ENCODE measurements around the gene RASGRF2.

The RASGRF2 gene

DNA sequence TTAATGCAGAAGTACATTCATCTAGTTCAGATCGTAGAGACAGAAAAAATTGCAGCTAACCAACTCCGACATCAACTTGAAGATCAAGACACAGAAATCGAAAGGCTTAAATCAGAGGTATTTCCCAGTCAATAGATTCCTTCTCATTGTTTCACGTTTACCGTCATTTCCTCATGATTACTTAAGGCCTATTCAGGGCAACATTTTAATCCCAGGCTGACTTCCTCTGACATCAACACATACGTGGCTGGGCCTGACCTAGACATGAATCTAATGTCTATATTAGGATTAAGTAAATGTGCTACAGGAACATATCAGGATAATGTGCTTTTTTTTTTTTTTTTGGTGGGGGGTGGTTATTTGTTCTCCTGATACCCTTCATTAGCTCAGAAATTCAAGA lies 107.9 kb downstream of the RASGRF2 start:
- H3K9me3 ChIP-seq = no peaks in the 10 kb centered on the region
- H3K36me3 ChIP-seq = no peaks in the 10 kb centered on the region
- H3K4me2 ChIP-seq = no peak overlapping the region
- no peak for TF ChIP-seq Cebpa-rat (IDR thresholded peaks at IDR 0.05)
- H3K27ac ChIP-seq = no peak overlapping the region
- no peak overlapping the region for H3K9ac ChIP-seq
- no peaks in the 10 kb centered on the region for H4K20me1 ChIP-seq
- H3K4me3 ChIP-seq = no peak overlapping the region
- H3K4me1 ChIP-seq = no peaks in the 10 kb centered on the region
- H3K27me3 ChIP-seq = no peaks in the 10 kb centered on the region

DNA sequence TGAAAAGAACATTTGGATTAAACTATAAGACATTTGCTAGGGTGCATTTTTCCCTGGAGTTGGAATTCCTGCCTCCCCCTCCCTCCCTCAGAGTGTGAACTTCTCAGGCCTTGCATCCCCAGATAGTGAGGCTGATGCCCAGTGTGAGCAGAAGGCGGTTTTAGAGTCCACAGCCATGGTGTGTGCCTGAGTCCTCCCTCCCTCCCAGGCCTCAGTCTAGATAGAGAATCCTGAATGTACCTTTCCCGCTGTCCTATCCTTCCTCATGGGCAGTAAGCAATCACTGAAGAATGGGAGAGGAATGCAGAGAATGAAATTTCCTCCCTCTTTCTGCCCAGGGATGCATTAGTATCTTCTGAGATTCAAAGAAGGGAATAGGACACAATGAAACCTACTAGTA lies 108.5 kb downstream of the RASGRF2 start:
- H4K20me1 ChIP-seq = no peaks in the 10 kb centered on the region
- H3K36me3 ChIP-seq = no peaks in the 10 kb centered on the region
- no peak overlapping the region for H3K4me2 ChIP-seq
- H3K27ac ChIP-seq = no peak overlapping the region
- H3K4me1 ChIP-seq = no peaks in the 10 kb centered on the region
- no peak for TF ChIP-seq Cebpa-rat (IDR thresholded peaks at IDR 0.05)
- no peak overlapping the region for H3K9ac ChIP-seq
- H3K27me3 ChIP-seq = no peaks in the 10 kb centered on the region
- H3K9me3 ChIP-seq = no peaks in the 10 kb centered on the region
- H3K4me3 ChIP-seq = no peak overlapping the region

DNA sequence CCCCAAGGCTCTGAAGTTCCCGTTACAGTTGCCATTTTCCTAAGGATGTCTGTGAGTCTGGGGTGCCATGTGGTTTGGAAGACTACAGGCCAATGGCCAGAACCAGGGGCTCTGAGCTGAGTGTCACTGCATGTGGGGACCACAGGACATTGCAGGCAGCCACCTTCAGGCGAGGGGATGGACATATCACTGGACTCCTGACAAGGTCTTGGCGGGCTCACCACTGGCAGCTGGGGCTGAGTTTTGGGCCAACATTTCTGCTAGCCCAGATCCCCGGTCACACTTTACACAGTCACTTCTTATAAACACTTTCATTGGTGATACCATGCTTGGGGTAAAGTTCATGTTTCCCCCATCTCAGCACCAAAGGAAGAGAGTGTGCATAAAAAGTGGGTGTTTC lies 109.8 kb downstream of the RASGRF2 start:
- H3K36me3 ChIP-seq = no peaks in the 10 kb centered on the region
- no peaks in the 10 kb centered on the region for H3K4me1 ChIP-seq
- no peak overlapping the region for H3K4me3 ChIP-seq
- no peak overlapping the region for H3K4me2 ChIP-seq
- no peaks in the 10 kb centered on the region for H3K27me3 ChIP-seq
- no peaks in the 10 kb centered on the region for H4K20me1 ChIP-seq
- H3K9me3 ChIP-seq = no peaks in the 10 kb centered on the region
- TF ChIP-seq Cebpa-rat (IDR thresholded peaks at IDR 0.05) = no peak
- H3K9ac ChIP-seq = no peak overlapping the region
- H3K27ac ChIP-seq = no peak overlapping the region

DNA sequence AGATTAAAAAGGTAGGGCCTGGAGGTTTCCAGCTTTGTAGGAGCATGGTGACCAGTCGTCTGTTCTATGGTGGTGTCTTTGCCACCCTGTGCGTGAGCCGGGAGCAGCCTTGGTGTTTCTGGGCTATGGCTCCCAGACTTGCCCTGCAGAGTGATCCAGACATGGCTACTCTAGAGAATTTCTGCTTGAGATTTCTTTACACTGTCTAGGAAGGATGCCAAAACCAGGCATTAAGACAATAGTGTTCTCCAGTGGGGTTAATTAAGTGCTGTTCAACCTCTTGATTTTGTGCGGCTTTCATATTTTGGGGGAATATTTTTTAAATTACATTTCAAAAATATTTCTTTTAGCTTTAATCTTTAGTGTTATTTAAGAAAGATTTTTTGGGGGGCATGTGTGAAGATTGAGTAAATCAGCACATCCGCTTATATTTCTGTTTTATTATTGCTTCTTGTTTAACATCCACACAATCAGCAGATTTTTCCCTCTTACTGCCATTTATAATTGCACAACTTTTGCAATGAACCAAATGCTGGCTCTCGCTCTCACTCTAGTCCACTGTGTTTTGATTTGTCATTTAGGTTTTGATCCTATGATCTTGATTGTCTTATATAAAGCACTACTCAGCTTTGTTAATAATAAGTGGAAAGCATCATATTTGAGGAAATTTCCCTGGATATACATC lies 110.5 kb downstream of the RASGRF2 start:
- H3K9me3 ChIP-seq = no peaks in the 10 kb centered on the region
- H3K27ac ChIP-seq = no peak overlapping the region
- no peaks in the 10 kb centered on the region for H4K20me1 ChIP-seq
- no peak overlapping the region for H3K9ac ChIP-seq
- no peaks in the 10 kb centered on the region for H3K4me1 ChIP-seq
- H3K4me3 ChIP-seq = no peak overlapping the region
- H3K36me3 ChIP-seq = no peaks in the 10 kb centered on the region
- no peaks in the 10 kb centered on the region for H3K27me3 ChIP-seq
- H3K4me2 ChIP-seq = no peak overlapping the region
- TF ChIP-seq Cebpa-rat (IDR thresholded peaks at IDR 0.05) = no peak

DNA sequence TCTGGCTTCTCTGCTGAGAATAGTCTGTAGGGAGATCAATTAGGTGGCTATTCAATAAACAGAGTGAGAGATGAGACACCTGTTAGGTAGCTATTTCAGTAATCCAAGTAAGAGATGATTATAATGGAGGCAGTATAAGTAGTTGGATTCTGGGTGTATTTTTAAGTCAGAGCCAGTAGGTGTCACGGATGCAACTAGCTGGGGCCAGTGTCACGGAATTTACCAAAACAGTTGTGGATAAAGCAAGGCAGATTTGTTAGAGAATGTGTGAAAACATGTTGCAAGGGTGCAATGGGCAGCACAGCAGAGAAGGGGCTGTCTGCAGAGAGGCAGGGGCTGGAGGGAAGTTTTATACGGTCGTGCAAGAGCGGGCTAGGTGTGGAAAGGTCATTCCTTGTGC lies 114.9 kb downstream of the RASGRF2 start:
- no peaks in the 10 kb centered on the region for H4K20me1 ChIP-seq
- no peaks in the 10 kb centered on the region for H3K4me1 ChIP-seq
- no peak overlapping the region for H3K27ac ChIP-seq
- TF ChIP-seq Cebpa-rat (IDR thresholded peaks at IDR 0.05) = no peak
- H3K27me3 ChIP-seq = no peaks in the 10 kb centered on the region
- H3K4me2 ChIP-seq = no peak overlapping the region
- no peaks in the 10 kb centered on the region for H3K36me3 ChIP-seq
- no peak overlapping the region for H3K9ac ChIP-seq
- no peak overlapping the region for H3K4me3 ChIP-seq
- peaks cover 11% of the 10 kb centered on the region for H3K9me3 ChIP-seq

DNA sequence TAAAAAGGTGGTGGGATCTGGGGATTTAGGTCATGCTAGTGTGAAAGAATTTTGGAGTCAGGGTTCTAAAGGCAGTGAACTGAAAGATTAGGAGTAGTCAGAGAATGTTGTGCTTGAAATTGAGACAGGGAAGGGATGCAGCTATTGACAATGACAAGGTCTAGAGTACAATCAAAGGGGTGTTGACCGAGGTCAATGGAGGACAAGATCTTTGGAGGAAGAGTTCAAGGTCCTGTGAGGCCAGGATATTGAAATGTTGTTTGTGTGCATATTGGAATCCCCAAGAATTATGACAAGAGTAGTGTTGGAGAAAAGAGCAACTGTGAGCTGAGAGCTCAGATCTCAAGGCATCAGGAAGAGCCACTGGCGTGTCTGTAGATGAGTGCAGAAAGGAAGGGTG lies 116.9 kb downstream of the RASGRF2 start:
- H3K27ac ChIP-seq = no peak overlapping the region
- H3K4me3 ChIP-seq = no peak overlapping the region
- no peaks in the 10 kb centered on the region for H3K36me3 ChIP-seq
- H3K9me3 ChIP-seq = peaks cover 11% of the 10 kb centered on the region
- no peak overlapping the region for H3K4me2 ChIP-seq
- H3K4me1 ChIP-seq = no peaks in the 10 kb centered on the region
- H3K27me3 ChIP-seq = no peaks in the 10 kb centered on the region
- TF ChIP-seq Cebpa-rat (IDR thresholded peaks at IDR 0.05) = no peak
- no peaks in the 10 kb centered on the region for H4K20me1 ChIP-seq
- no peak overlapping the region for H3K9ac ChIP-seq

DNA sequence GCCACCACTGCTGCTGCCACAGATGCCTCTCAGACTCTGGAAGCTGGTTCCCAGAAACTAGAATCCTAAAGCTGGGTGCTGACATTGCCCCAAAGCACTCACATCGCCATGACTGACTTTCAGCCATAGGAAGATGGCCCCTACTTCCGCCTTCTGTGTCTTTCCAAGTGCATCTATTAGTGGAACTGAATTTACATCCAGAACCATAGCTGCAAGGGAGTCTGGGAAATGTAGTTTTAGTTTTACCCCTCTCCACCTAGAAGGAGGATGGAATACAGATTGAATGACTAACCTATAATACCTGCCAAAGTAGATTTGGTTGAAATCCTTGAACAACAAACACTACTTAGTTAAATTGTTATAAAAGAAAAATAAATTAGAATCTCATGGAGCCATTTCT lies 118.8 kb downstream of the RASGRF2 start:
- Histone ChIP-seq H3K27me3 (no peaks in the 10 kb centered on the region), H3K4me3 (no peak overlapping the region), H3K9ac (no peak overlapping the region), H4K20me1 (no peaks in the 10 kb centered on the region), H3K27ac (no peak overlapping the region), H3K9me3 (peaks cover 11% of the 10 kb centered on the region), H3K4me2 (no peak overlapping the region), H3K4me1 (no peaks in the 10 kb centered on the region), H3K36me3 (no peaks in the 10 kb centered on the region)
- TF ChIP-seq Cebpa-rat (IDR thresholded peaks at IDR 0.05) = no peak

DNA sequence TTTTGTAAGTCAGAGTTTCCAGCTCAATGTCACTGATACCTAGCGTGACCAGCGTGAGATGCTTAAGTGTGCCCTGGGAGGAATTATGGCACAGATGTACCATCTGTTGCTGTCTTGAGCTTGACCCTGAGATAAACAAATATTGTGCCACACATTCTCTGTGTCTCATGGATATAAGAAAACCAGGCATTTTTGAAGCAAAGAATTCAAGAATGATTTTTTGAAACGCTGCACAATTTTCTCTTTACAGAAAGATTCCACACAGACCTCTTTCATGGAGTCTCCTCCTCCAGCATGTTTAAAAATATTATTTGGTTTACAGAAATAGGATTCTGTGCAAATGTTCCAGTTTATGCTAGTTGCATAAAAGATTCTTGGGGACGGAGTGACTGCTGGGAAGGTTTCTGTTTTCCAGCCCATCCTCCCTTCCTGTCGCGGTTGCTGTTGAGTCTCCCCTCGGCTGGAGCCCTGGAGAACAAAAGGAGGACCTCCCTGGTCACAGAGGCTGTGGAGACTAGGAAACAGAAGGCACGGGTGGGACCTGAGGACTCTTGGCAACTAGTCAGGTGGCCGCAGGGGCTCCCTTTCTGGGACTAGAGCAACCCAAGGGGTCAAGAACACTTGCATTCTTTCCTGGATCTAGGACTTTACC lies 120.8 kb downstream of the RASGRF2 start:
- Histone ChIP-seq H3K36me3 (no peaks in the 10 kb centered on the region), H3K4me2 (no peak overlapping the region), H4K20me1 (no peaks in the 10 kb centered on the region), H3K27me3 (no peaks in the 10 kb centered on the region), H3K27ac (no peak overlapping the region), H3K9me3 (peaks cover 11% of the 10 kb centered on the region), H3K9ac (no peak overlapping the region), H3K4me1 (no peaks in the 10 kb centered on the region), H3K4me3 (no peak overlapping the region)
- no peak for TF ChIP-seq Cebpa-rat (IDR thresholded peaks at IDR 0.05)

DNA sequence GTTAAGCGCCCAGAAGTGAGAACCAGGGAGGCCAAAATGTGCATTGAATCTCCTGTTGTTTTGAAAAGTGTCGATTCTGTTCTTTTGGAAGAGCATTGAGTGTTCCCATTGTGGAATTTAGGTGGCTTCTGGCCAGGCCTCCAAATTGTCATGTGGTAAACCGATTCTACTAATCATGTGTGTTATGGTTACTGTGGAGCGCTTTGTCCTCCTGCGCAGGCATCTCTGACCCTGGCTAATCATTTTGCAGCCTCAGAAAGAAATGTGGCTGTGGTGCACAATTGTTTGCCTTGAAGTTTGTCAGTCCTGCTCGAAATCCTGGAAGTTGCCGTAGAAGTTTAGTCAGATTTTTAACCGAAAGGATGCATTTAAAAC lies 121.3 kb downstream of the RASGRF2 start:
- H3K27ac ChIP-seq = no peak overlapping the region

DNA sequence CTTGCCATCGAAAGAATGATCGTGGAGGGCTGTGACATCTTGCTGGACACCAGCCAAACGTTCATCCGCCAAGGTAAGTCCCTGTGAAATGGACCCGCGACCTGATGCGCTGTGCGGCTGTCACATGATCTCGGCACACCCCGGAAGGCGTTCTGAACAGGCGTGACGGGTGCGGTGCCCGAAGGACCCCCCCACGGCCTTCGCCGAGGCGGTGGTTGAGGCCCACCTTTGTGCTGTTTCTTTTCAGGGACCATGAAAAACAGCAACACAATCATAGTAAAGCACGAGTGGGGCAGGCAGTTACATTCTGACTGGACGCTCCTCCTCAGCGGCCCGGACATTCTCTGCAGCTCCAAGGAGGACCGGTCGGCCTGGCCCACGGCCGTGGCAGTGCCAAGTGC lies 126.7 kb downstream of the RASGRF2 start:
- no peaks in the 10 kb centered on the region for H3K36me3 ChIP-seq
- H3K9ac ChIP-seq = no peak overlapping the region
- H4K20me1 ChIP-seq = no peaks in the 10 kb centered on the region
- H3K9me3 ChIP-seq = no peaks in the 10 kb centered on the region
- no peak overlapping the region for H3K27ac ChIP-seq
- H3K27me3 ChIP-seq = no peaks in the 10 kb centered on the region
- no peak overlapping the region for H3K4me3 ChIP-seq
- no peak overlapping the region for H3K4me2 ChIP-seq
- no peak for TF ChIP-seq Cebpa-rat (IDR thresholded peaks at IDR 0.05)
- H3K4me1 ChIP-seq = no peaks in the 10 kb centered on the region

More for the DNA sequence above, 121.3 kb downstream of the RASGRF2 start:
- no peak for TF ChIP-seq Cebpa-rat (IDR thresholded peaks at IDR 0.05)
- Histone ChIP-seq H4K20me1 (no peaks in the 10 kb centered on the region), H3K36me3 (no peaks in the 10 kb centered on the region), H3K4me3 (no peak overlapping the region), H3K4me1 (no peaks in the 10 kb centered on the region), H3K4me2 (no peak overlapping the region), H3K9ac (no peak overlapping the region), H3K27me3 (no peaks in the 10 kb centered on the region), H3K9me3 (peaks cover 11% of the 10 kb centered on the region)
